Stomach (tissue), 9 donors: Measurements from ENCODE around the gene CLIC3. TPM values are rescaled to one million over a fixed set of nuclear protein-coding genes. Genes with fewer than 3 reads are reported as not detected.

Experiments
- DNase-seq, 2 donors: peaks; one replicate each; pipeline versions ENCODE4 v3.0.0 to v3.0.0-alpha.2; 2013 to 2019
- H3K27ac ChIP-seq, 5 donors: fragments of 200-600 bp in 4 of 5; sonication (generic) in 4 of 5; one replicate each; pipeline ENCODE4 v1.5.1; 2013 to 2019; ENCODE audit warnings: mild to moderate bottlenecking in 1 of 5, moderate library complexity in 1 of 5
- H3K27me3 ChIP-seq, 3 donors: fragments of 200-600 bp; sonication (generic); one replicate each; pipeline ENCODE4 v1.5.1; 2017 to 2019; ENCODE audit warnings: mixed run types in 1 of 3
- H3K36me3 ChIP-seq, 4 donors: fragments of 200-600 bp; sonication (generic); 1 replicate in 3 of 4; 2 replicates in 1 of 4; pipeline ENCODE4 v1.5.1; 2016 to 2019
- H3K4me1 ChIP-seq, 4 donors: fragments of 200-600 bp; sonication (generic); one replicate each; pipeline ENCODE4 v1.5.1; 2016 to 2019
- H3K4me3 ChIP-seq, 4 donors: fragments of 200-600 bp; sonication (generic) in 3 of 4; one replicate each; pipeline ENCODE4 v1.5.1; 2016 to 2019; ENCODE audit warnings: mild to moderate bottlenecking in 1 of 4
- H3K9me3 ChIP-seq, 4 donors: fragments of 200-600 bp; sonication (generic); one replicate each; pipeline ENCODE4 v1.5.1; 2016 to 2019
- EP300 ChIP-seq: sonication (generic); formaldehyde crosslinking; IDR thresholded peaks from one replicate; pipeline ENCODE4 v1.6.1; 2017; ENCODE audit warnings: antibody characterized with exemption
- POLR2A ChIP-seq, 4 donors: fragments of 450-650 bp; IDR thresholded peaks; one replicate each; pipeline ENCODE4 v1.6.1; 2016; ENCODE audit warnings: antibody characterized with exemption in 4 of 4, control low read depth in 2 of 4, mild to moderate bottlenecking in 1 of 4, moderate library complexity in 1 of 4
- POLR2AphosphoS5 ChIP-seq, 3 donors: sonication (generic); formaldehyde crosslinking; IDR thresholded peaks; one replicate each; pipeline ENCODE4 v1.6.1; 2016; ENCODE audit warnings: antibody characterized with exemption in 3 of 3
- WGBS, 5 donors: extraction: QIAGEN DNeasy Blood & Tissue Kit in 3 of 5; methylation state at CpG; one replicate each; pipeline versions ENCODE4 v1.1.5 to v1.1.7; 2013 to 2018; 5-methylcytosine and 5-hydroxymethylcytosine counted together
- intact Hi-C: fragments of 100-400 bp; cut with DNase I; formaldehyde crosslinking; loops from one replicate; pipeline ENCODE4 v1.15.1; 2023; ENCODE audit warnings: low total_unique reads
- polyA plus RNA-seq, 3 donors: library from polyadenylated mRNA; stranded (reverse); fragments of 200-250 nt; gene quantifications; one replicate each; pipeline ENCODE4 v1.2.3, GENCODE V29; 2013
- total RNA-seq, 5 donors: library from RNA; depleted of rRNA; stranded (reverse); fragments of >200 nt; gene quantifications; one replicate each; pipeline versions ENCODE4 v1.1.0 to v1.2.3, GENCODE V29; 2014 to 2016
- TF ChIP-seq, protein P1 (sequence below), 7 experiments: fragments of 450-650 bp in 4 of 7; fragments of 200-600 bp in 3 of 7; sonication (generic) in 3 of 7; IDR thresholded peaks; one replicate each; pipeline ENCODE4 v1.5.1; 2016 to 2019; ENCODE audit warnings: antibody characterized with exemption in 7 of 7, control low read depth in 2 of 7, mild to moderate bottlenecking in 1 of 7
- donor health status: healthy with polysubstance abuse.
- donor health status: Bipolar disorder and iron deficiency.
- donor health status: healthy.

Gene CLIC3
- total and polyA plus RNA-seq, 8 donors: 3.3 to 70.9 (median 9.7) TPM; not detected in 4

DNA sequence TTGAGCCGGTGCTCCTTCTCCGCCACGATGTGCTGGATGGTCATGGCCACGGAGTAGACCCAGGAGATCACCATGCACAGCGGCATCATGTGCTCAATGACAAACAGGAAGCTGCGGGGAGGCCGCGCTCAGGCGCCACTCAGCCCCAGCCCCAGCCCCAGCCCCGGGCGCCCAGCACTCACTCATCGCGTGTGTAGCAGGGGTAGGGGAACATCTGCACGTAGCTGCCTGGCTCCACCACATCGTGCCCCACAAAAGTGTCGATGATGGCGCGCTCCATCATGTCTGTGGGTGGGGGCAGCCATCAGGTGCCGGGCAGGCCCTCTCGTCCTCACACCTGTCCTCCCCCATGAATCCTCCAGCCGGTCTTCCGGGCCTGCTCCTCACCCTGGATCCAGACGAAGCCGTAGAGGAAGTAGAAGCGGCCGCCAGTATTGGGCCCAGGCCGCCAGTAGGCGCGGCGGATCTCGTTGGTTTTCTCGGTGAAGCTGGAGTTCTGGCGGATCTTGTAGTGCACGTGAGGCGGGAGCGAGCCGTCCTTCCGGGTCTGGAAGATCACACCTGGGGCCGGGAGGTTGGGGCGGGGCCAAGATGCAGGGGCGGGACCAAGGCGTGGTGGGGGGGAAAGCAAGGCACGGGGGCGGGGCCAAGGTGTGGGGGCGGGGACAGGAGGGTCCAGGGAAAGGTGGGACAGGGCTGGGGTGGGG is 21.6 kb upstream of the CLIC3 start:
- Histone ChIP-seq H3K9me3 (no peaks in the 10 kb centered on the region), H3K36me3 (peaks cover 24 to 84% (median 73%) of the 10 kb centered on the region in 4 donors), H3K4me1 (peaks cover 0 to 8% (median 4%) of the 10 kb centered on the region in 4 donors), H3K27me3 (no peaks in the 10 kb centered on the region), H3K4me3 (no peak overlapping the region), H3K27ac (no peak overlapping the region)
- WGBS, 5 donors: 88 to 95% (median 92%) methylated on average over 20 to 45 of the region's 45 CpGs
- intact Hi-C loops: no loop called here
- no peak for DNase-seq
- TF ChIP-seq, protein P1, sequence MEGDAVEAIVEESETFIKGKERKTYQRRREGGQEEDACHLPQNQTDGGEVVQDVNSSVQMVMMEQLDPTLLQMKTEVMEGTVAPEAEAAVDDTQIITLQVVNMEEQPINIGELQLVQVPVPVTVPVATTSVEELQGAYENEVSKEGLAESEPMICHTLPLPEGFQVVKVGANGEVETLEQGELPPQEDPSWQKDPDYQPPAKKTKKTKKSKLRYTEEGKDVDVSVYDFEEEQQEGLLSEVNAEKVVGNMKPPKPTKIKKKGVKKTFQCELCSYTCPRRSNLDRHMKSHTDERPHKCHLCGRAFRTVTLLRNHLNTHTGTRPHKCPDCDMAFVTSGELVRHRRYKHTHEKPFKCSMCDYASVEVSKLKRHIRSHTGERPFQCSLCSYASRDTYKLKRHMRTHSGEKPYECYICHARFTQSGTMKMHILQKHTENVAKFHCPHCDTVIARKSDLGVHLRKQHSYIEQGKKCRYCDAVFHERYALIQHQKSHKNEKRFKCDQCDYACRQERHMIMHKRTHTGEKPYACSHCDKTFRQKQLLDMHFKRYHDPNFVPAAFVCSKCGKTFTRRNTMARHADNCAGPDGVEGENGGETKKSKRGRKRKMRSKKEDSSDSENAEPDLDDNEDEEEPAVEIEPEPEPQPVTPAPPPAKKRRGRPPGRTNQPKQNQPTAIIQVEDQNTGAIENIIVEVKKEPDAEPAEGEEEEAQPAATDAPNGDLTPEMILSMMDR (IDR thresholded peaks at IDR 0.05): no peak
- TF ChIP-seq POLR2A (IDR thresholded peaks at IDR 0.05) (no peak), POLR2AphosphoS5 (IDR thresholded peaks at IDR 0.05) (no peak), EP300 (no peak)

DNA sequence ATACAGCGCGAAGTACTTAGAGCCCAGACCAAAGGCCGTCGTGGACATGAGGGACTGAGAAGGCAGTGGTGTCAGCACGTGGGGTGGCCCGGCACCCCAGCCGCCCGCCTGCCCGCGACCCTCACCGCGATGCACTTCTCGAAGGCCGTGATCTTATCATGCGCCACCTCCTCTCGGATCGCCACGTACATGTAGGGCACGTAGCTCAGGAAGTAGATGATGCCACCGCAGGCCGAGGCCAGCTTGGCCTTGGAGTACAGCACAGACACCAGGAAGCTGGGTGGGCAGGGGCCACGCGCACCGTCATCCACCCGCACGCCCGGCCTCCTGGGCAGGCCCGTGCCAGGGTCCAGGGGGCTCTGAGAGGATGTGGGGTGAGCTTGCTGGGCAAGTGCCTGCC is 20.7 kb upstream of the CLIC3 start:
- H3K4me1 ChIP-seq: peaks cover 0 to 1% (median under 1%) of the 10 kb centered on the region in 4 donors
- H3K27ac ChIP-seq: no peak overlapping the region
- H3K4me3 ChIP-seq: no peak overlapping the region
- H3K9me3 ChIP-seq: no peaks in the 10 kb centered on the region
- peaks cover 24 to 92% (median 81%) of the 10 kb centered on the region in 4 donors for H3K36me3 ChIP-seq
- 97 to 99% (median 98%) methylated on average over 27 to 28 of the region's 28 CpGs for WGBS, 5 donors
- intact Hi-C loops: no loop called here
- no peaks in the 10 kb centered on the region for H3K27me3 ChIP-seq
- TF ChIP-seq, protein P1 (IDR thresholded peaks at IDR 0.05): no peak
- no peak for TF ChIP-seq EP300
- no peak for TF ChIP-seq POLR2A (IDR thresholded peaks at IDR 0.05)
- no peak for TF ChIP-seq POLR2AphosphoS5 (IDR thresholded peaks at IDR 0.05)
- DNase-seq: no peak

DNA sequence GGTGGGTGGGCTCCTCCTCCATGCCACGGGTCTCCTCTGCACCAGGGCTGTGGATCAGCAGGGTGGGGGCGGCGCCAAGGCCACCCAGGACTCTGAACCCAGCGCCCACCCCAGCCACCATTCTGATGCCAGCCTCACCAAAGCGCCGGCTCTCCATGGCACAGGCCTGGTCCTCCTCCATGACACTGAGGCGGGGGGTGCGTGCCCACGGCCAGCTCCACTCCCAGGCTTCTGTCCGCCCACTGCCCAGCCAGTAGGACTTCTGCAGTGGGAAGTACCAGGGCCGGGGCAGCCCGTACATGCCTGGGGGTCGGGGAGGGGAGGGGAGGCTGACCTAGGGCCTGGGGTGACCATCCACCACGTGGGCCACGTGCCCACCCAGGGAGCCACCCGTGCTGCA is 20.1 kb upstream of the CLIC3 start:
- Histone ChIP-seq H3K27me3 (no peaks in the 10 kb centered on the region), H3K27ac (no peak overlapping the region), H3K9me3 (no peaks in the 10 kb centered on the region), H3K4me3 (no peak overlapping the region), H3K36me3 (peaks cover 24 to 98% (median 88%) of the 10 kb centered on the region in 4 donors), H3K4me1 (no peaks in the 10 kb centered on the region)
- intact Hi-C loops: no loop called here
- no peak for DNase-seq
- TF ChIP-seq, protein P1 (IDR thresholded peaks at IDR 0.05): no peak
- no peak for TF ChIP-seq POLR2A (IDR thresholded peaks at IDR 0.05)
- TF ChIP-seq EP300: no peak
- TF ChIP-seq POLR2AphosphoS5 (IDR thresholded peaks at IDR 0.05): no peak
- 87 to 95% (median 92%) methylated on average over 13 to 16 of the region's 16 CpGs for WGBS, 5 donors

DNA sequence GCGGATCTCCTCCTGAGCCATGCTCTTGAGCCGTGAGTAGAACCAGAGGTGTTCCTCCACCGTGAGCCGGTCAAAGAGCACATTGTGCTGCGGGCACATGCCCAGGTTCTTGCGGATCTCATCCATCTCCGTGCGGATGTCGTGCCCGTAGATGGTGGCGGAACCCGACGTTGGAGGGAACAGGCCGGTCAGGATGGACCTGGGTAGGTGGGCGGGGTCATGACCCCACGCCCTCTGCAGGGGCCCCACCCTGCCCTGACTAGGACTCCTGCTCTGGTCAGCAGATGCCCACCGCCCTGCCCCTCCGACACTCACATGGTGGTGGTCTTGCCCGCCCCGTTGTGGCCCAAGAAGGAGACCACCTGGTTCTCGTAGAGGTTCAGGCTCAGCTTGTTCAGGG is 19.6 kb upstream of the CLIC3 start:
- WGBS, 5 donors: 92 to 97% (median 96%) methylated on average over 19 to 21 of the region's 21 CpGs
- no peak for DNase-seq
- peaks cover 24 to 98% (median 90%) of the 10 kb centered on the region in 4 donors for H3K36me3 ChIP-seq
- no peaks in the 10 kb centered on the region for H3K27me3 ChIP-seq
- no peaks in the 10 kb centered on the region for H3K4me1 ChIP-seq
- intact Hi-C loops: no loop called here
- H3K9me3 ChIP-seq: no peaks in the 10 kb centered on the region
- H3K27ac ChIP-seq: no peak overlapping the region
- TF ChIP-seq POLR2A (IDR thresholded peaks at IDR 0.05) (no peak), POLR2AphosphoS5 (IDR thresholded peaks at IDR 0.05) (no peak), EP300 (no peak)
- TF ChIP-seq, protein P1 (IDR thresholded peaks at IDR 0.05): no peak
- H3K4me3 ChIP-seq: no peak overlapping the region
